ENCODE results near the gene TMEM44.

DNA sequence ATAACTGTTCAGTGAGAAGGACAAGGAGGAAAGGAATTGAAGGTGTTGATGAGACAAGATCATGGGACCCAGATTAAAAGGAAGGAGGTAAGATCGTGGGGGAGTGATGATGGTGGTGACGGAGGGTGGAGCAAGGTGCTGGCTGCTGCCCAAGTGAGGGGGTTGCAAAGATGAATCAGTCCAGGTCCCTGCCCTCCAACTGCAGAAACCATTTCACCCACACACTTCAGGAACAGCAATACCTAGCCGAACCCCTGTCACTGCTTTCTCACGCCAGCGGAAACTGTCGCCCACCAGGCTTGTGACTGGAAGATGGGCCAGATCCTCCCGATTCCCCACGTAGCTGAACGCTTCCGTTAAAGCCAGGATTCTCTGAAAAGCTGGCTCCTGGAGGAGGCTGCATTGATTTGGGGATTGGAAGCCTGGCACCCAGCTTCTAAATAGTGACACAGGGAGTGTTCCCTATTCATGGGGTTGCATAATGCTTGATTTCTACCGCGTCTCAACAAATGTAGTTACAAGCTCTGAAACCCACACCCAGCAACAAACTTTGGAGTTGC, 41.9 kb upstream of the TMEM44 start:
- TF ChIP-seq POLR2AphosphoS5 (IDR thresholded peaks at IDR 0.05; ENCODE audit: low read depth, low read length) = no peak
- no peak for TF ChIP-seq POLR2A (IDR thresholded peaks at IDR 0.05; ENCODE audit: low read depth, low read length)
- no peak for TF ChIP-seq TAF1 (IDR thresholded peaks at IDR 0.05; ENCODE audit: borderline replicate concordance, low read depth, low read length)

Measured in GM12892 (cell line).